Stimulated activated CD8-positive, alpha-beta memory T cell treated with anti-CD3 and anti-CD28 coated beads, Interleukin-7, amount 100 ng/mL, for 24 hours (primary cell): ENCODE data around the gene HEPHL1.
"Not testable (repeated sequence)": the region's sequence is repeated elsewhere in the genome, so short reads cannot be mapped to it uniquely, and the experiment has no call there.

Source experiments
- DNase-seq: peaks from one replicate; pipeline ENCODE4 v3.0.0-alpha.2; 2020; ENCODE audit warnings: low read depth

The HEPHL1 gene

DNA sequence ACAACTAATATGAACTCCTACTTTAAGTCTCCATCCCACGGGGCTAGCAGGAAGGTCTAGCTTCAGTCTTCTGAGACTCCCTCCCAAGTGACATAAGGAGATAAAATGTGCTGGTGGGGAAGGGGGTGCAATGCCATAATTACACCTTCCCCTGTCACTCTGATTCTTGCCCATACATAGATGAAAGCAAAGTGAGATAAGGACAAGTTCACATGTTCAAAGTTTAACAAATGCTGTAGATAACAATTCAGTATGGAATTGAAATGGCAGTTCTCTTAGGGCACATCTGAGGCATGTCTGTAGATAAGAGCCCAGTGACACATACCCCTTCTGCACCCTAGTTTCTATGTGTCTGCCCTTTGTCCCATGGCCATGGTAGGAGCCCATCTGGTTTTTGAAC is 69.2 kb downstream of the HEPHL1 start:
- DNase-seq: no peak

DNA sequence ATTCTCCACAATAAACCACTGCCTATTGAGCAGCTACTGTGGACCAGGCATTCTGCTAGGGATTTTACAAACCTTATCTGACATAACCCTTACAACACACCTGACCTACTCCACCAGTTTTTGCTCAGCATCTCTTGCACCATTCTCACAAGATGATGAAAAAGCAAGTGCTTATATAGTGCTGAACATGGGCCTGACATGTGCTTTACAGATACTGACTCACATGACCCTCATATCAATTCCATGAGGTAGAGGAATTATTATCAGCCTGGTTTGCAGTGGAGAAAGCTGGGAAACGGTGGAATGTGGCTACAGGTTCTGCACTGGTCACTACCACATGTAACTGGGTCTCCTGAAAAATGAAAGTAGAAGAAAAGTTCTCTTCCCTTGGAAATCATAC is 69.9 kb downstream of the HEPHL1 start:
- no peak for DNase-seq

DNA sequence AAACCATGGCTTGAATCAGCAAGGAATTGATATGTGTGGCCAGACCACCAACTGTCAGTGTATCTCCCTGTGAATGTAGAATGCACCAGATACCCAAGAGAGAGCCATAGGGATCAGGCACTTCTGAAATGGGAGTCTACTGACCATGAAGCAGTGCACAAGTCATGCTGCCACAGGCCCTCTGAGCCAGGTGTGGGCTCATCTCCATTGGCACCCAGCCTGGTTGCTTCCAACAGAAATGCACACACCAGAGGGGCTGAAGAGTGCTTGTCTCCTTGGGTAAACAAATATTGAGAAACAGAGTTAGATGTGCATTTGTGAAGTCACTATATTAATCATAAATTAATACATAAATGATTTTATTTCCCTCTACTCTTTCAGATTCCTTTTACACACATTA is 79.1 kb downstream of the HEPHL1 start:
- DNase-seq: no peak

DNA sequence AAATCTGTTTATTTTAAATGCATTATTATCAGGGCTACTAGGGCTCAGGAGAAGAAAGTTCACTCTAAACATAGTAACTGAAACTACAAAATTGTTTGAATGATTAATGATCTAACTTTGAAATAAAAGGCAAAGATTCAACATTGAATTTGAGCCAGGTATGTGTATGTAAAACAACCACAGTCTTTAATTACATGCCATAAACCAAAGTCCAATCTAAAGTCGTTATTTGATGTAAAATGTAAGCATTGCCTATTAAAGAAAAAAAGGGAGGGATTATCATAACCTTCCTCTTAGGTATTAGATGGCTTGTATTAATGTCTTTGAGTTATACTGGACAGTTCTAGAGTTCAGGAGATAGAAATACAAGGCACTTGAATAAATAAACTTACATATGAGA is 82.3 kb downstream of the HEPHL1 start:
- no peak for DNase-seq

DNA sequence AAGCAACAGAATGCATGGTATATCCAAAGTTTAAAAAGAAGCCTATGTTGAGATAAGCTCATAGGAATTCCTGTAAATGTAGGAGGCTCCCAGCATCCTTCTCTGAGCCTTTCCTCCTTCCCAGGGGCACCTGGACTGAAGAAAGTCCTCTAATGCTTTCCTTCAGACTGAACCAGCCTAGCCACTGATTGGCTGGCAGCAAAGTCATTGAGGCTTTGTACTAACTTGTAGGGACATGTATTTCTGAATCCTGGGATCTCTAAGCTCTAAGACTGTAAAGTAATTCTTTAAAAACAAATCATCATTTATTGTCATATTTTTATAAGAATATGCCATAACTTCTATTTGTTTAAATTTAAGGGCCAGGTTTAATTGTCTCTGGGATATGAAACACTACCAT is 83.6 kb downstream of the HEPHL1 start:
- DNase-seq: no peak

DNA sequence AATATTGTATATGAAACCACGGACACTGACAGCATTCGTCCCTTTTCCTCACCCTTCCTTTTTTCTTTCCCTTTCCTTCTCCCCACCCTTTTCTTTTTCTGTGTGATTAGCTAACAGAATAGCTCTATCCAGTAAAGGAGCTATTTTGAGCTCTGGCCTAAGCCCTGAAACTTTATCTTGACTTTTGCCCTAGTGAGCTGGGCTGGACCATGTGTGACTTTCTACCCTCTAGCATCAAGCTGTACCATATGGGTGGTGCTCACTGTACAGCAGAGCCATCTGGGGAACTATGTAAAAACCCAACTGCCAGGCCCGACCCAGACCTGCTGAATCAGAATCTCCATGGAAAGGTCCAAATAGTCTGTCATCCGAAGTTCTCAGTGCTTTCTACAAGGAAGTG is 85.6 kb downstream of the HEPHL1 start:
- no peak for DNase-seq

DNA sequence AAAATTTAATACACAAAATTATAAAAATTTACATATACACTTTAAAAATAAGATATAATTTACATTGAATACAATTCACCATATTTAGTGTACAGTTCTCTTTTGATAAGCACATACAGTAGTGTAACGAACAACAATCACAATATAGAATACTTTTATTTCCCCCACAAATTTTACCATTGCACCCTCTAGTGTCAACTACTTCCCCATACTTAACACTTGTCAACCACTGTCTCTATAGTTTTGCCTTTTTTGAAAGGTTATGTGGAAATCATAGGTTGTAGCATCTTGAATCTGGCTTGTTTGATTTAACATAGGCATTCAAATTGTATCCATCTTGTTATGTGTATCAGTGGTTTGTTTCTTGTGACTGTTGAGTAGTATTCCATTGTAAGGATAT is 86.2 kb downstream of the HEPHL1 start:
- DNase-seq: no peak

DNA sequence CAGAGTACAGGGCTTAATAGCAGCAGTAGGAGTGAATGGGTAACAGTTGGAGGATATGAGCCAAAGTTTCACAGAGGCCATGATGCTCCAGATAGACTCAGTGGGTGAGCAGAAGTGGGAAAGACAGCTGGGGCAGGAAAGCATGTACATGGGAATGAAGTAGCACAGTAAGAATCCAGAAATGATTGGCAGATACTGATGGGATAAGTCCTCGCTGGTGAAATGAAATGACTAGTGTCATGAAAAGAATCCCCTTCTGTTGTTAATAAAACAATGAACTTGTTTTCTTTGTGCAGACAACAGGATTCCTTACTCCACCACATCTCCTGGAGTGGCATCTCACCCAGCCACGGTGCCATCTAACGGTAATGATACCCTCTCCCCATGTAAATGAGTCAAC is 90.1 kb downstream of the HEPHL1 start:
- no peak for DNase-seq

DNA sequence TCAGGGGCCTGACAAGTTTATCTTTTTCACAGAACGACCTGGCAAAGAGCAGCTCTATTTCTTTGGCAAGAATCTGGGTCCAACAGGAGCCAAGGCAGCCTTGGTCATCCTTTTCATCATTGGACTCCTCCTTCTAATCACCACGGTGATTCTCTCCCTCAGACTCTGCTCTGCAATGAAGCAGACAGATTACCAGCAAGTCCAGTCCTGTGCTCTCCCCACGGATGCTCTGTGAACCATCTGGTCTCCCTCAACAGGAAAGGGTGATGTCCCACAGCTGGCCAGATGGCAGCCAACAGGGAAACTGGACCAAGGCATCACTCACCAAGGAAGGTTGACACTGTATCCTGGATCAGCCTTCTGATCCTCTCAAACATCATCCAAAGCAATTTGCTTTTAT is 90.5 kb downstream of the HEPHL1 start:
- no peak for DNase-seq

DNA sequence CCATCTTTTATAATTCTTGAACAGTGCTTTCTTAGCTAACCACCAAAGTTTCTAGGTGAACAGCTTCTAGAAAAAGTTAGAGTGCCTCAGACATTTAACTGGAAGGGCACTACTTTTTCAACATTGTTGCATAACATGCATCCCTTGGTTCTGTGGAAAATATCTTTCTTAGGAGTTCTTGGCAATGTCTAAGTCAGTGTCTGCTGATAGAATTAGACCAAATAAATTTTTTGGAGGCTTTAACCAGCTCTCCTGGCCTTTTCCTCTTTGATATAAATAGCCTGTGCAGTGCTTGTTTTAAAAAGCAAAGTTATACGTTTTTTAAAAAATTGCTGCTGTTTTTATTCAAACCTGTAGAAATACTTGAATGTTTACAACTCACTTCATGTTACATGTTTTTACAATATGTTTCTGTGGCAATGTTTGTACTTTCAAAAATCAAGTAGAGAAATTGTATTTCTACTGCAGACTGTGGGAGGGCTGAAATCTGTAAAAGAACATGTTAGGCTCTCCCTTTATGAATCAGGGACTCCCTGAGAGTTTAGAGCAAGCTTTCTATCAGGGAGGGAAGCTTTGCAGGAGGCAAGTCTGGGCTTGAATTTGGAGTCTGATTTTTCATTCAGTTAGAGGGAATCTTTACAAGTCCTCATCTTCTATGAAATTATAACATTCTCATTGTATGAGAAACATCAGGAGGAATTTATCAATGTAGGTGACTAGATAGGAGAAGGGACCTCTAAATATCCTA is 91.2 kb downstream of the HEPHL1 start:
- no peak for DNase-seq

DNA sequence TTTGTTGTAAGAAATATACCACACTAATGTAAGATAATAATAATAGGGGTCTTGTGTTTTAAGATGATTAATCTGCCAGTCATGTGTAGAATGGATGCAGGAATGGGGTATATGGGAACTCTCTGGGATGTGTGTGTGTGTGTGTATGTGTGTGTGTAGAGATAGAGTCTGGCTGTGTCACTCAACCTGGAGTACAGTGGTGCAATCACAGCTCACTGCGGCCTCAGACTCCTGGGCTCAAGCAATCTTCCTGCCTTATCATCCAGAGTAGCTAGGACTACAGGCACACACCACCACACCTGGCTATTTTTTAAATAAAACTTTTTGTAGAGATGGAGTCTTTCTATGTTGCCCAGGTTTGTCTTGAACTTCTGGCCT is 96.0 kb downstream of the HEPHL1 start:
- no peak for DNase-seq

DNA sequence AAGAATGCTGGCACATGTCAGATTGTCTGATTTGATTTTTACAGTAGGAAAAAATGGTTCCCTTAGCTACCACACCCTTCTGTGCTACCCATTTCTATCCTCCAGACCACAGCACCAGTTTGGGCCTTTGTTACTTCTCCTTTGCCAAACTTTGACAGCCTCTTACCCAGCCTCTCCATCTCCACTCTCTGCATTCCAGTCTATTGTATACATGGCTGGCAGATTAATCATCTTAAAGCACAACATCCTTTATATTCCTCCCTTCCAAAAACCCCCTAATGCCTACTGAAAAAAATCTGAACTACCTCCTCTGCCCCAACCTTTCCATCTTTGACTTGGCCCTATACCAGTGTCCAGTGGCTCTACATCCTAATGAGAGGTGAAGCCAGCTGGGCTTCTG is 96.7 kb downstream of the HEPHL1 start:
- no peak for DNase-seq

DNA sequence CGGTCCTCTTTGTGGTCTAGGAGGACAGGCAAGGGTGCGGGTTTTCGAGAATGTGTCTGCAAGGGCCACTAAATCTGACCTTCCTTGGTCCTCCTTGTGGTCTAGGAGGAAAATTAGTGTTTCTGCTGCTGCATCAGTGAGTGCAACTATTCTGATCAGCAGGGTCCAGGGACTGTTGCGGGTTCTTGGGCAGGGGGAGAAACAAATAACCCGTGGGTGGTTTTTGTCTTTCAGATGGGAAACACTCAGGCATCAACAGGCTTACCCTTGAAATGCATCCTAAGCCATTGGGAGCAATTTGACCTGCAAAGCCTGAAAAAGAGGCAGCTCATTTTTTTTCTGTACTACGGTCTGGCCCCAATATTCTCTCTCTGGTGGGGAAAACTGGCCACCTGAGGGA is 98.5 kb downstream of the HEPHL1 start:
- DNase-seq: not testable (repeated sequence)

DNA sequence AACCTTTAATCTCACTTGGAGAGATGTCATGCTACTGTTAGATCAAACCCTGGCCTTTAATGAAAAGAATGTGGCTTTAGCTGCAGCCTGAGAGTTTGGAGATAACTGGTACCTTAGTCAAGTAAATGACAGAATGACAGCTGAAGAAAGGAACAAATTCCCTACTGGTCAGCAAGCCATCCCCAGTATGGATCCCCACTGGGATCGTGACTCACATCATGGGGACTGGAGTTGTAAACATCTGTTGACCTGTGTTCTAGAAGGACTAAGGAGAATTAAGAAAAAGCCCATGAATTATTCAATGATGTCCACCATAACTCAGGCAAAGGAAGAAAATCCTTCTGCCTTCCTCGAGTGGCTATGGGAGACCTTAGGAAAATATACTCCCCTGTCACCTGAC is 99.4 kb downstream of the HEPHL1 start:
- not testable (repeated sequence) for DNase-seq

DNA sequence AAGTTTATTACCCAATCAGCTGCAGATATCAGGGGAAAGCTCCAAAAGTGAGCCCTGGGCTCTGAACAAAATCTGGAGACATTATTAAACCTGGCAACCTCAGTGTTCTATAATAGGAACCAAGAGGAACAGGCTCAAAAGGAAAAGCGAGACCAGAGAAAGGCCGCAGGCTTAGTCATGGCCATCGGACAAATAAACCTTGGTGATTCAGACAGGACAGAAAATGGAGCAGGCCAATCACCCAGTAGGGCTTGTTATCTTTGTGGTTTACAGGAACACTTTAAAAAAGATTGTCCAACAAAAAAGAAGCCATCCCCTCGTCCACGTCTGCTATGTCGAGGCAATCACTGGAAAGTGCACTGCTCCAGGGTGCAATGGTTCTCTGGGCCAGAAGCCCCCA is 99.8 kb downstream of the HEPHL1 start:
- DNase-seq: no peak

DNA sequence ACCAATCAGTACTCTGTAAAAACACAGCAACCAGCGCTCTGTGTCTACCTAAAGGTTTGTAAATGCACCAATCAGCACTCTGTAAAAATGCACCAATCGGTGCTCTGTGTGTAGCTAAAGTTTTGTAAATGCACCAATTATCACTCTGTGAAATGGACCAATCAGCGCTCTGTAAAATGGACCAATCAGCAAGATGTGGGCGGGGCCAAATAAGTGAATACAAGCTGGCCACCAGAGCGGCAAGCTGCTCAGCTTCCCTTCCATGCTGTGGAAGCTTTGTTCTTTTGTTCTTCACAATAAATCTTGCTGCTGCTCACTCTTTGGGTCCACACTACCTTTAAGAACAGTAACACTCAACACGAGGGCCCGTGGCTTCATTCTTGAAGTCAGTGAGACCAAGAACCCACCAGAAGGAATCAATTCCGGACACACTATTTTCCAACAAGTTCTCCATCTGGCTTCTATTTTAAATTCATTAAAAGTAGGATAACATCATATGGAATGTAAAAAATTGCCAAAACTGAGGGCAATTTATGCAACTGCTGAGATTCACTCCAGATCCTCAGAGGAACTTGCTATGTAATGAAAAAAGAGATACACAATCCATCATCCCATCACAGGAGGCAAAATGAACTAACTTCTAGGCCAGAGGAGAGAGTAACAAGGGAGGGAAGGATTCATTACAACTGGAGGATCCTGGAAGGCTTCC is 104.4 kb downstream of the HEPHL1 start:
- no peak for DNase-seq

DNA sequence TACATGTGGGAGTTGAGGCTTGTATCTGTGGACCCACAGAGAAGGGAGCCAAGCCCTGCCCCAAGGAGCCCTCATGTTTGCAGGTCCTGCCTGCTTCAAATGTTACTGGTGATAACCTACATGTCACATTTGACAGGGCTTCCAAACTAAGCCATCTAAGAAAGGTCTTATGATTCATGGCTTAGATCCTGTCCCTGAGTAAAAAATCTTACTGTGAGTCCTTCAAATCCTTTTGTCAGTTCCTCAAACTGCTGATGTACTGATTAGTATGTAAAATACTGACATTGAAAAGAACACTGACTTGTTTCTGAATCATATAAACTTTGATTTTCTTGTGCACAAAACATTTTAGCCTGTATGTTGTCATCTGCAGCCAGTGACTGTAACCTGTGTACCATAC is 106.5 kb downstream of the HEPHL1 start:
- DNase-seq: no peak

DNA sequence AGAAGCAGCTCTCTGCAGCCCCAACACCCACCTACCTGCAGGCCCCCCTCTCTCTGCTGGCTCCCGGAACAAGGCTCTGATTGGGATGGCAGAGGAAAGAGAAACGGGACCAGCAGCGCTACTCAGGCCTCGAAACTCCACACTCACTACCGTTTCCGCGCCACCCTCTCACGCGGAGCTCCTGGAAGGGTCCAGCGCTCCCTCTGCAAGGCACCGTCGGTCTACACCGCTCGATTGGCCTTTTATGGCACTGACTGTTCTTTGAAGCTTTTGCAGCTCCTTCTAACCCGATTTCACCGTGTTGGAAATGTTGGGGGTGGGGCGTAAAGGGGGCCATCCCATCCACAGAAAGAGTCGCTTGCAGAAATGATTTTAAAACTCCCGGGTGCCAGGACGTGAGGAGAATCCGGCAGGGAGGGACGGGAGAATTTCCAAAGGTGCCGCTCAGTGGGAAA is 107.2 kb downstream of the HEPHL1 start:
- no peak for DNase-seq

DNA sequence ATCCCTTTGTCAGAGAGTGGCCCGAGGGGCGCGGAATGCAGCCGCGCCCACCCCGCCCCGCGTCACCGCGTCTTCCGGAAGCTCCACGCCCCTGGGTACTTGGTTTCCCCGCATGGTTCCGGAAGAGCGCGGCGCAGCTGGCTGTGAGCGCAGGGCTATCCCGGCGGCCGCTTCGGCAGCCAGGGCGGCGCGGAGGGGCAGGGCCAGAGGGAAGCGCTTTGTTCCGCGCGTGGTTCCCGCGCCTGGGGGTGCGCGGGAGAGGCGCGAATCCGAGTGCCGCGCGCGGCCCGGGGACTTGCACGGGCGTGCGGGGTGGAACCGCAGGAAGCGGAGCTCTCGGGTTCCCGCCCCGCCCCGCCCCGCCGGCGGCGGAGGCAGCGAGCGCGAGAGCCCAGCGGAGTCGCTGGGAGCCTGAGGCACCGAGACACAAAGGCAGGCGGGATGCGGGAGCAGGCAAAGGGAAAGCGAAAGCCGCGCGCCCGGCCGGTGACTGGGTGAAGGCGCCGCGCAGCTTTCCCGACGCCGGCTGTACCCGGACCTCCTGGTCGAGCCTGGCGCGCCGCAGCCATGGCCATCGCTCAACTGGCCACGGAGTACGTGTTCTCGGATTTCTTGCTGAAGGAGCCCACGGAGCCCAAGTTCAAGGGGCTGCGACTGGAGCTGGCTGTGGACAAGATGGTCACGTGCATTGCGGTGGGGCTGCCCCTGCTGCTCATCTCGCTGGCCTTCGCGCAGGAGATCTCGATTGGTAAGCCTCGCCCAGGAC is 107.8 kb downstream of the HEPHL1 start, which contains the start of gene PANX1:
Gene PANX1, plus strand, starts transcription at position 96 of the 766 bp plus-strand sequence. Its CDS starts 472 bp downstream, at position 568.
- peak; percentile 52 for DNase-seq

DNA sequence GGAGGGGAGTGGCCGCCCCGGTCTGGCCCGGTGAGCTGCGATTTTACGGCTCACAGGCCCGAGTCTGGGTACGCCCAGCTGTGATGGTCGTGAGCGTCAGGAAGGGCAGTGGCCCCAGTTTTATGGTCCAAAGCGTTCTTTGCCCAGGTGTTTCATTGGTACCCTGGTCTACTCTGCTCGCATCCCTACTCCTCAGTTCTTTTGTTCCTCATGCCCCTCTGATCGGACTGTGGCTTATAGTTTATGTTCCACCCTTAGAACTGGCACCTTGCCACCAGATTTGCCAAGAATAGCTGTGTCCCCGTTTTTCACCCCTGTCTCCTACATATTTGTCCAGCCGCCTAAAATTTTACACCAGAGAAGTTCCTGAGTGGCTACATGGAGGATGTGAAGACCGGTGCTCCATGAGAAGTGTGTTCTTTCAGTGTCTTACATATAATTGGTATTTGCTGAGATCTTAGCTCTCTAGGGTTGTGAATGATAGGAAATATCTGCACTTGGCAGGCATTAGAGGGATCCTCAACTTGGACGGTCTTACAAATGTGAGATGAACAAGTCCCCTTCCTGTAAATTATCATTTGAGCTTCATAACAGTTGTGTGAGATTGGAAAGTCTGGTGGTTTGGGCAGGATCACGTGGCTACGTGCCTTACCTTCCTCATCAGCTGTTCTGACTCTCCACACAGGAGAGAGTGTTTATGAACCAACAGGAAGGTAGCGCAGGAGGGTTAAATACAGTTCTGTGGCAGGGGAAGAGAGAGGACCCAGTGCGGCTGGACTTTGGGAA is 108.6 kb downstream of the HEPHL1 start:
- no peak for DNase-seq

DNA sequence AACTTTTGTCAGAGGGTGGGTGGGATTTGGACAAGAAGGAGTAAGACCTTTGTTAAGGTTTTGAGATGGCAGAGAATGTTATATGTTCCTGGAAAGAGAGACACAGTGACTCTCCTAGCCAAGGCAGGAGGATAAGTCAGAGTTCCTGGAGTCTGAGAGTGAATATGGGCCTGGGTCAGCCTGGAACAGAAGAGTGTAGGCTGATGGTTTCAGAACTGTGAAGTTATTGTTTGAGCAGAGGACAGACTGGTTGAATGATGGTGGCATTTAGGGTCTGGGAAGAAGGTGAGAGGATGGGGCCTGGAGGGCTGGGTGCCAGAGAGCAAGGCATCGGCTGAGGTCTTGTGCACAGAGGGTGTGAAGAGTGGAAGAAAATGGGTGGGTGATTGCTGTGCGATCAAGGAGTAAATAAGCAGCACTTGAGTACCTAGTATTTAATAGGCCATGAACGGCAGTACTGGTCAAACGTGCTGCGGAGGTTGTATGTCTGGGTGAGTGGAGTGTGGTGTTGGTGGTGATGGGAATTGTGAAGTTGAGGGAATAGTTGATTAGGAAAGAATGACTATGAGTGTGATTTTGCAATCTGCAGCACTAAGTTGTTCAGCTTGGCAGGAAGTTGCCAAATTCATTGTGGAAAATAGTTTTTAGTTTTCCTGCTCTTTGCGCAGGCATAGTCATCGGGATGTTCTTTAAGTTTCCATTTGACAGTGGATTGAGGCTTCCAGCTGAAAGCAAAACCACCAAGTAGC is 109.3 kb downstream of the HEPHL1 start:
- DNase-seq: no peak
